Esophagus muscularis mucosa (tissue), 4 donors: ENCODE data around the gene EVL. TPM values are rescaled to one million over a fixed set of nuclear protein-coding genes. Genes with fewer than 3 reads are reported as not detected.

Experiments
- DNase-seq: peaks from one replicate; pipeline ENCODE4 v3.0.0-alpha.2; 2017; ENCODE audit errors: extremely low spot score
- H3K27ac ChIP-seq, 4 donors: fragments of 200-600 bp; sonication (generic); replicated peaks in 1 of 4; 1 replicate in 3 of 4; 2 replicates in 1 of 4; pipeline ENCODE4 v1.5.1; 2016 to 2019; ENCODE audit warnings: mild to moderate bottlenecking in 1 of 4
- H3K27me3 ChIP-seq, 4 donors: fragments of 200-600 bp; sonication (generic); one replicate each; pipeline versions ENCODE4 v1.5.1 to v1.6.0; 2016 to 2019
- H3K36me3 ChIP-seq, 4 donors: fragments of 200-600 bp; sonication (generic); one replicate each; pipeline ENCODE4 v1.5.1; 2016 to 2019
- H3K4me1 ChIP-seq, 4 donors: fragments of 200-600 bp; sonication (generic); one replicate each; pipeline ENCODE4 v1.5.1; 2016 to 2019
- H3K4me3 ChIP-seq, 4 donors: fragments of 200-600 bp; sonication (generic); 1 replicate in 2 of 4; 2 replicates in 2 of 4; pipeline ENCODE4 v1.5.1; 2016 to 2019; ENCODE audit warnings: mild to moderate bottlenecking in 4 of 4, moderate library complexity in 1 of 4
- H3K9me3 ChIP-seq, 4 donors: fragments of 200-600 bp; sonication (generic); 1 replicate in 3 of 4; 2 replicates in 1 of 4; pipeline ENCODE4 v1.5.1; 2016 to 2019
- CTCF ChIP-seq, 3 experiments: fragments of 200-600 bp in 2 of 3; fragments of 450-650 bp in 1 of 3; sonication (generic) in 2 of 3; IDR thresholded peaks; one replicate each; pipeline ENCODE4 v1.5.1; 2017 to 2019; ENCODE audit warnings: antibody characterized with exemption in 3 of 3, mild to moderate bottlenecking in 2 of 3, moderate library complexity in 1 of 3
- EP300 ChIP-seq: sonication (generic); formaldehyde crosslinking; IDR thresholded peaks from one replicate; pipeline ENCODE4 v1.6.1; 2017; ENCODE audit warnings: antibody characterized with exemption
- POLR2A ChIP-seq: fragments of 450-650 bp; IDR thresholded peaks from one replicate; pipeline ENCODE4 v1.6.1; 2017; ENCODE audit warnings: antibody characterized with exemption, moderate library complexity, mild to moderate bottlenecking, low read depth
- POLR2AphosphoS5 ChIP-seq, 2 donors: sonication (generic); formaldehyde crosslinking; IDR thresholded peaks; one replicate each; pipeline ENCODE4 v1.6.1; 2017; ENCODE audit warnings: antibody characterized with exemption in 2 of 2
- WGBS: methylation state at CpG from one replicate; pipeline ENCODE4 v1.1.5; 2018; 5-methylcytosine and 5-hydroxymethylcytosine counted together
- intact Hi-C: fragments of 100-400 bp; cut with DNase I; formaldehyde crosslinking; loops from one replicate; pipeline ENCODE4 v1.15.1; 2023
- total RNA-seq, 4 donors: library from RNA; depleted of rRNA; stranded (reverse); fragments of >200 nt; gene quantifications; one replicate each; pipeline versions ENCODE4 v1.1.0 to v1.2.1, GENCODE V29; 2016

EVL gene
- total RNA-seq, 4 donors from 2014 or later, result 27.0 to 43.9 (median 37.3) TPM

- no peaks in the 10 kb centered on the region for H3K9me3 ChIP-seq
- intact Hi-C loops, result no loop called here
- peaks cover 0 to 2% (median under 1%) of the 10 kb centered on the region in 4 donors for H3K36me3 ChIP-seq
- WGBS, result 92% methylated on average over 48 of the region's 58 CpGs
- peaks cover 7 to 20% (median 10%) of the 10 kb centered on the region in 4 donors for H3K4me1 ChIP-seq
- H3K27me3 ChIP-seq, result peaks cover 0 to 39% (median 0%) of the 10 kb centered on the region in 4 donors
- H3K27ac ChIP-seq, result no peak overlapping the region
- no peak overlapping the region for H3K4me3 ChIP-seq
- no peak for DNase-seq
- TF ChIP-seq CTCF (IDR thresholded peaks at IDR 0.05) (no peak), EP300 (no peak), POLR2A (no peak), POLR2AphosphoS5 (IDR thresholded peaks at IDR 0.05) (no peak)
Measured at GRCh38 chr14:100148837-100149731, 83.9 kb downstream of the EVL start.

- intact Hi-C loops, result no loop called here
- WGBS, result 43% methylated on average over 8 of the region's 21 CpGs
- H3K4me1 ChIP-seq, result peaks cover 2 to 12% (median 5%) of the 10 kb centered on the region in 4 donors
- no peak overlapping the region for H3K27ac ChIP-seq
- no peak for DNase-seq
- TF ChIP-seq POLR2A, result no peak
- no peak for TF ChIP-seq CTCF (IDR thresholded peaks at IDR 0.05)
- peaks cover 0 to 47% (median 0%) of the 10 kb centered on the region in 4 donors for H3K27me3 ChIP-seq
- no peak overlapping the region for H3K4me3 ChIP-seq
- H3K36me3 ChIP-seq, result no peaks in the 10 kb centered on the region
- peaks cover 0 to 8% (median 7%) of the 10 kb centered on the region in 4 donors for H3K9me3 ChIP-seq
Measured at GRCh38 chr14:100149851-100150611, 84.8 kb downstream of the EVL start.

- DNase-seq, result no peak
- Histone ChIP-seq H3K4me1 (peaks cover 0 to 3% (median 0%) of the 10 kb centered on the region in 4 donors), H3K27ac (no peak overlapping the region), H3K9me3 (peaks cover 0 to 9% (median 8%) of the 10 kb centered on the region in 4 donors), H3K36me3 (no peaks in the 10 kb centered on the region), H3K27me3 (peaks cover 0 to 55% (median 0%) of the 10 kb centered on the region in 4 donors), H3K4me3 (no peak overlapping the region)
- WGBS, result 86% methylated on average over 8 of the region's 12 CpGs
- TF ChIP-seq EP300, result no peak
- TF ChIP-seq POLR2AphosphoS5 (IDR thresholded peaks at IDR 0.05), result no peak
- TF ChIP-seq POLR2A, result no peak
- no peak for TF ChIP-seq CTCF (IDR thresholded peaks at IDR 0.05)
- intact Hi-C loops, result no loop called here
Measured at GRCh38 chr14:100150932-100151587, 85.8 kb downstream of the EVL start.

GRCh38 chr14:100152091-100152490 is 86.9 kb downstream of the EVL start:
- TF ChIP-seq POLR2AphosphoS5 (IDR thresholded peaks at IDR 0.05) (no peak), CTCF (IDR thresholded peaks at IDR 0.05) (no peak), POLR2A (no peak), EP300 (no peak)
- Histone ChIP-seq H3K27me3 (peaks cover 0 to 65% (median 2%) of the 10 kb centered on the region in 4 donors), H3K4me1 (peaks cover 0 to 2% (median 0%) of the 10 kb centered on the region in 4 donors), H3K4me3 (no peak overlapping the region), H3K27ac (no peak overlapping the region), H3K36me3 (no peaks in the 10 kb centered on the region), H3K9me3 (peaks cover 0 to 9% (median 8%) of the 10 kb centered on the region in 4 donors)
- intact Hi-C loops, result no loop called here
- 84% methylated on average over 10 of the region's 10 CpGs for WGBS
- no peak for DNase-seq
